ENCODE results near the gene ITPR1. TPM values are rescaled to one million over a fixed set of nuclear protein-coding genes. Genes with fewer than 3 reads are reported as not detected.
"Not testable (repeated sequence)": the region's sequence is repeated elsewhere in the genome, so short reads cannot be mapped to it uniquely, and the experiment has no call there.

The ITPR1 gene
- total RNA-seq, 1 experiment from 2014 or later = 48.5 TPM

- H3K36me3 ChIP-seq (ENCODE audit: low read depth, low read length) = no peaks in the 10 kb centered on the region; the same call in none of the 2 replicates
- POLR2A ChIA-PET (ENCODE audit: unreplicated experiment) = interaction anchor here (0.6 kb wide), 1 partner anchor 85 kb away, joined by 6 read pairs; no protein-coding TSS in a partner anchor
- H3K4me2 ChIP-seq (ENCODE audit: low read length) = no peak overlapping the region
- ATAC-seq = no peak
- H3K27ac ChIP-seq (ENCODE audit: low read length) = no peak overlapping the region
- H4K20me1 ChIP-seq (ENCODE audit: low read length) = no peaks in the 10 kb centered on the region
- CTCF ChIA-PET = interaction anchor here (0.6 kb wide), 1 partner anchor 185 kb away, joined by 4 read pairs; no protein-coding TSS in a partner anchor
- intact Hi-C loops (cut with micrococcal nuclease) = no loop called here
- H3K9ac ChIP-seq (ENCODE audit: low read length) = no peak overlapping the region
- no peaks in the 10 kb centered on the region for H3K27me3 ChIP-seq (ENCODE audit: low read length)
- TF ChIP-seq EZH2phosphoT487 (IDR thresholded peaks at IDR 0.05; ENCODE audit: borderline replicate concordance, low read length) = no peak
- TF ChIP-seq CTCF (conservative IDR thresholded peaks at IDR 0.05; ENCODE audit: low read depth, low read length) = no peak
- no peak for TF ChIP-seq EZH2 (IDR thresholded peaks at IDR 0.05; ENCODE audit: low read length, unreplicated experiment)
- H3K4me1 ChIP-seq (ENCODE audit: insufficient read depth, low read length) = no peaks in the 10 kb centered on the region
- no TSS peak for BruUV-seq (replicated peaks)
- H3K9me3 ChIP-seq (ENCODE audit: low read length) = no peaks in the 10 kb centered on the region
- H3K79me2 ChIP-seq (ENCODE audit: low read length) = no peaks in the 10 kb centered on the region
- DNase-seq = no peak
- H3F3A ChIP-seq (ENCODE audit: low read length, unreplicated experiment) = no peaks in the 10 kb centered on the region
- H3K9me2 ChIP-seq (replicated peaks; ENCODE audit: low read length) = no peaks in the 10 kb centered on the region
- no peak overlapping the region for H3K4me3 ChIP-seq (ENCODE audit: low read length)
- H2AFZ ChIP-seq (ENCODE audit: low read length) = no peak overlapping the region
Observed at GRCh38 chr3:4448187-4448586, 45.0 kb upstream of the ITPR1 start.

GRCh38 chr3:4449043-4449805, 43.9 kb upstream of the ITPR1 start:
- Histone ChIP-seq H4K20me1 (ENCODE audit: low read length) (no peaks in the 10 kb centered on the region), H3K4me2 (ENCODE audit: low read length) (no peak overlapping the region), H3K4me1 (ENCODE audit: insufficient read depth, low read length) (no peaks in the 10 kb centered on the region), H3F3A (ENCODE audit: low read length, unreplicated experiment) (no peaks in the 10 kb centered on the region), H3K27ac (ENCODE audit: low read length) (no peak overlapping the region), H3K9me3 (ENCODE audit: low read length) (no peaks in the 10 kb centered on the region), H3K9me2 (replicated peaks; ENCODE audit: low read length) (no peaks in the 10 kb centered on the region), H3K27me3 (ENCODE audit: low read length) (no peaks in the 10 kb centered on the region), H3K79me2 (ENCODE audit: low read length) (no peaks in the 10 kb centered on the region), H3K9ac (ENCODE audit: low read length) (no peak overlapping the region), H2AFZ (ENCODE audit: low read length) (no peak overlapping the region), H3K36me3 (ENCODE audit: low read depth, low read length) (no peaks in the 10 kb centered on the region; the same call in none of the 2 replicates), H3K4me3 (ENCODE audit: low read length) (no peak overlapping the region)
- CTCF ChIA-PET = no interaction called here
- BruUV-seq (replicated peaks) = no TSS peak
- DNase-seq (no peak), ATAC-seq (no peak)
- TF ChIP-seq EZH2phosphoT487 (IDR thresholded peaks at IDR 0.05; ENCODE audit: borderline replicate concordance, low read length) (no peak), EZH2 (IDR thresholded peaks at IDR 0.05; ENCODE audit: low read length, unreplicated experiment) (no peak), CTCF (conservative IDR thresholded peaks at IDR 0.05; ENCODE audit: low read depth, low read length) (no peak)
- intact Hi-C loops (cut with micrococcal nuclease) = no loop called here
- POLR2A ChIA-PET (ENCODE audit: unreplicated experiment) = interaction anchor here (0.6 kb wide), 1 partner anchor 84 kb away, joined by 6 read pairs; no protein-coding TSS in a partner anchor

GRCh38 chr3:4454142-4454541, 39.0 kb upstream of the ITPR1 start:
- no peaks in the 10 kb centered on the region for H3K4me1 ChIP-seq (ENCODE audit: insufficient read depth, low read length)
- intact Hi-C loops (cut with micrococcal nuclease) = no loop called here
- TF ChIP-seq EZH2phosphoT487 (IDR thresholded peaks at IDR 0.05; ENCODE audit: borderline replicate concordance, low read length) (no peak), CTCF (conservative IDR thresholded peaks at IDR 0.05; ENCODE audit: low read depth, low read length) (no peak), EZH2 (IDR thresholded peaks at IDR 0.05; ENCODE audit: low read length, unreplicated experiment) (no peak)

GRCh38 chr3:4456780-4457179, 36.4 kb upstream of the ITPR1 start:
- H2AFZ ChIP-seq (ENCODE audit: low read length); H4K20me1 ChIP-seq (ENCODE audit: low read length); DNase-seq; H3K9me3 ChIP-seq (ENCODE audit: low read length); H3K27ac ChIP-seq (ENCODE audit: low read length); BruUV-seq (replicated peaks); H3K4me2 ChIP-seq (ENCODE audit: low read length); H3K36me3 ChIP-seq (ENCODE audit: low read depth, low read length); H3K4me1 ChIP-seq (ENCODE audit: insufficient read depth, low read length); intact Hi-C loops (cut with micrococcal nuclease); H3K27me3 ChIP-seq (ENCODE audit: low read length); H3F3A ChIP-seq (ENCODE audit: low read length, unreplicated experiment); H3K9ac ChIP-seq (ENCODE audit: low read length); H3K79me2 ChIP-seq (ENCODE audit: low read length); H3K4me3 ChIP-seq (ENCODE audit: low read length); ATAC-seq; H3K9me2 ChIP-seq (replicated peaks; ENCODE audit: low read length); CTCF ChIA-PET; POLR2A ChIA-PET (ENCODE audit: unreplicated experiment): not testable (repeated sequence)

More at GRCh38 chr3:4454142-4454541, 39.0 kb upstream of the ITPR1 start:
- BruUV-seq (replicated peaks) = no TSS peak
- Histone ChIP-seq H3K9me2 (replicated peaks; ENCODE audit: low read length) (no peaks in the 10 kb centered on the region), H3K79me2 (ENCODE audit: low read length) (no peaks in the 10 kb centered on the region), H3K9ac (ENCODE audit: low read length) (no peak overlapping the region), H4K20me1 (ENCODE audit: low read length) (no peaks in the 10 kb centered on the region), H3K4me3 (ENCODE audit: low read length) (no peak overlapping the region), H3K4me2 (ENCODE audit: low read length) (no peak overlapping the region), H3K36me3 (ENCODE audit: low read depth, low read length) (no peaks in the 10 kb centered on the region; the same call in 1 of the 2 replicates), H2AFZ (ENCODE audit: low read length) (no peak overlapping the region), H3K27ac (ENCODE audit: low read length) (no peak overlapping the region), H3K27me3 (ENCODE audit: low read length) (no peaks in the 10 kb centered on the region), H3F3A (ENCODE audit: low read length, unreplicated experiment) (no peaks in the 10 kb centered on the region), H3K9me3 (ENCODE audit: low read length) (no peaks in the 10 kb centered on the region)
- ChIA-PET CTCF (no interaction called here), POLR2A (ENCODE audit: unreplicated experiment) (no interaction called here)
- no peak for DNase-seq
- no peak for ATAC-seq
